Activated naive CD8-positive, alpha-beta T cell (primary cell): Measurements from ENCODE around the gene RAC2.
A peak's percentile ranks its signal among the peaks of the same experiment; 100 is the strongest.

Source experiments
- H3K27ac Mint-ChIP-seq: one replicate; pipeline ENCODE4 v1.8.0; 2021; ENCODE audit warnings: mixed read lengths
- H3K27me3 Mint-ChIP-seq: one replicate; pipeline ENCODE4 v1.8.0; 2021; ENCODE audit warnings: mixed read lengths
- H3K36me3 Mint-ChIP-seq: one replicate; pipeline ENCODE4 v1.8.0; 2021; ENCODE audit warnings: mixed read lengths
- H3K4me1 Mint-ChIP-seq: one replicate; pipeline ENCODE4 v1.8.0; 2021; ENCODE audit warnings: low read depth, mixed read lengths
- H3K4me3 Mint-ChIP-seq: one replicate; pipeline ENCODE4 v1.8.0; 2021; ENCODE audit warnings: mild to moderate bottlenecking, mixed read lengths
- H3K9me3 Mint-ChIP-seq: one replicate; pipeline ENCODE4 v1.8.0; 2021; ENCODE audit warnings: low read depth, mixed read lengths

RAC2 gene

GRCh38 chr22:37192741-37193140 lies 51.3 kb downstream of the RAC2 start:
- peaks cover 55% of the 10 kb centered on the region for H3K4me1 Mint-ChIP-seq
- H3K27me3 Mint-ChIP-seq: no peaks in the 10 kb centered on the region
- no peaks in the 10 kb centered on the region for H3K36me3 Mint-ChIP-seq
- H3K27ac Mint-ChIP-seq: peak overlapping the region; percentile 84
- H3K4me3 Mint-ChIP-seq: no peak overlapping the region
- H3K9me3 Mint-ChIP-seq: no peaks in the 10 kb centered on the region

DNA sequence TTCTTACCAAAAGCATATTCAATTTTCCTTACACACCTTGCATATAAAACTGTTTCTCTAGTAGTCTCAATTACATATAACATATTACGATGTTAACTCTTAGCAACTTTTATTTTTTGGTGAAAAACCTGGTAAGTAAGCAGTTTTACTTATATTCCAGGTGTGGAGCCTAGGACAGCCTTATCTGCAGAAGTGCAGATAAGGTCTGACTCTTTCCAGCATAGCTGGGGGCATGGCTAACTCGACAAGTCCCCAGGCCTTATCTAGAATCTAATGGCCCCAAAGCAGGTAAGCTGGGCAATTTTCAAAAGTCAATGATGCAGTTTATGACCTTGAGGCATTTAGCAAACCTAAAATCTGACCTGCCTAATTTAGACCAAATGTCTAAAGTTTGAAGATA lies 51.9 kb downstream of the RAC2 start:
- H3K36me3 Mint-ChIP-seq: no peaks in the 10 kb centered on the region
- no peaks in the 10 kb centered on the region for H3K9me3 Mint-ChIP-seq
- H3K4me3 Mint-ChIP-seq: no peak overlapping the region
- no peaks in the 10 kb centered on the region for H3K27me3 Mint-ChIP-seq
- H3K4me1 Mint-ChIP-seq: peaks cover 55% of the 10 kb centered on the region
- peak overlapping the region; percentile 84 for H3K27ac Mint-ChIP-seq

GRCh38 chr22:37190262-37190780 lies 53.7 kb downstream of the RAC2 start:
- no peaks in the 10 kb centered on the region for H3K36me3 Mint-ChIP-seq
- no peak overlapping the region for H3K4me3 Mint-ChIP-seq
- H3K4me1 Mint-ChIP-seq: peaks cover 65% of the 10 kb centered on the region
- no peaks in the 10 kb centered on the region for H3K27me3 Mint-ChIP-seq
- no peak overlapping the region for H3K27ac Mint-ChIP-seq
- H3K9me3 Mint-ChIP-seq: no peaks in the 10 kb centered on the region

DNA sequence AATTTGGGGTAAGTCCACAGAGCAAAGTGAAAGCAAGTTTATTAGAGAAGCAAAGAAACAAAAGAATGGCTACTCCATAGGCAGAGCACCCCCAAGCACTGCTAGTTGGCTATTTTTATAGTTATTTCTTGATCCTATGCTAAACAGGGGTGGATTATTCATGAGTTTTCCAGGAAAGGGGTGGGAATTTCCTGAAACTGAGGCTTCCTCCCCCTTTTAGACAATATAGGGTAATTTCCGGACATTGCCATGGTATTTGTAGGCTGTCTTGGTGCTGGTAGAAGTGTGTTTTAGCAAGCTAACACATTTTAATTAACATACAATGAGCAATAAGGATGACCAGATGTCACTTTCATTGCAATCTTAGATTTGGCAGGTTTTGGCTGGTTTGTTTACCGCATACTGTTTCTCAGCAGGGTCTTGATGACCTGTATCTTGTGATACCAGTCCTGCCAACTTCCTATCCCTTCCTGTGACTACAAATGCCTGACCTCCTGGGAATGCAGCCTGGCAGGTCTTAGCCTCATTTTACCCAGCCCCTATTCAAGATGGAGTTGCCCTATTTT lies 55.1 kb downstream of the RAC2 start:
- no peaks in the 10 kb centered on the region for H3K9me3 Mint-ChIP-seq
- H3K36me3 Mint-ChIP-seq: no peaks in the 10 kb centered on the region
- peak overlapping the region; percentile 24 for H3K27ac Mint-ChIP-seq
- H3K4me1 Mint-ChIP-seq: peaks cover 58% of the 10 kb centered on the region
- no peaks in the 10 kb centered on the region for H3K27me3 Mint-ChIP-seq
- H3K4me3 Mint-ChIP-seq: no peak overlapping the region

- H3K4me3 Mint-ChIP-seq: no peak within 1 kb of the TSS
- peak within 1 kb of the TSS; percentile 89 for H3K27ac Mint-ChIP-seq
- H3K4me1 Mint-ChIP-seq: peaks cover 56% of the 10 kb centered on the region
- no peaks in the 10 kb centered on the region for H3K9me3 Mint-ChIP-seq
- H3K27me3 Mint-ChIP-seq: no peaks in the 10 kb centered on the region
- no peaks in the 10 kb centered on the region for H3K36me3 Mint-ChIP-seq
Observed at GRCh38 chr22:37187891-37188761, 55.9 kb downstream of the RAC2 start, which contains the start of gene C1QTNF6. Gene C1QTNF6 (minus strand): TSS chr22:37188247. CDS start chr22:37188213, 34 bp downstream.

DNA sequence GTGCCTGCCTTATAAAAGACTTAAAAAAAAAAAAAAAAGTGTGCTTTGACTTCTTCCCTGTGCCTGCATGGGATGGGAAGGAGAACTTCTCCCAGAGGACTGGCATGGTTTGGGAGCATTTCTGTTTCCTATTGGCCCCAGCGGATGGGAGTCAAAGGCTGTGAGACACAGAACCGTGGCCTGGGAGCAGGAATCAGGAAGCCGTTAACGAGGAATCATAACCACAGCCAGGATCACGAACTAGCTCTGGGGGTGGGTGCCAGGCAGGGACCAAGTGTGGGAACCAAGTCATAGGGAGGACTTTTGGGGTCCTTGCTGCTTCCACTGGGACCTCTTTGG lies 56.5 kb downstream of the RAC2 start:
- Mint-ChIP-seq H3K27me3 (no peaks in the 10 kb centered on the region), H3K4me1 (peaks cover 51% of the 10 kb centered on the region), H3K36me3 (no peaks in the 10 kb centered on the region), H3K27ac (no peak overlapping the region), H3K9me3 (no peaks in the 10 kb centered on the region), H3K4me3 (no peak overlapping the region)

DNA sequence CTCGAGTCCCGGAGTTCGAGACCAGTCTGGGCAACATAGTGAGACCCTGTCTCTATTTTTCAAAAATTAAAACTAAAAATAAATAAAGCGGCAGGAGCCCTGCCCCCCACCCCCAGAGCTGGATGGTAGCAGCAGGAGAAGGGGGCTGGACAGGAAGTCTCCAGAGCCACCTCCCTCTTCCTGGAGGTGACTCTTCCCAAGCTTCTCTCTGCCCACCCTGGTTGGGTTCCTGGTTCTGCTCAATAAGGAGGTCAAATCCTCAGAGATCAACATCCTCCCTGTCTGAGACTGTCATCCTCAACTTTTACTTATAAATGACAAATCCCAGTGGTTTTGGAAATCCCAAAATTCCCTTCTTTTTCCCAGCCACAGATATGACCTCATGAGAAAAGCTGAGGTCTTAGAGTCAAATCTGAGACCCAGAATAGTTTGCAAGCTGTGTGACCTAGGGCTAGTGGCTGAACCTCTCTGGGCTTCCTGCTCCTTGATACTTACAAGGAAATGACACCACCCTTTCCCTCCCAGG lies 57.0 kb downstream of the RAC2 start:
- H3K36me3 Mint-ChIP-seq: no peaks in the 10 kb centered on the region
- no peaks in the 10 kb centered on the region for H3K9me3 Mint-ChIP-seq
- peak overlapping the region; percentile 89 for H3K27ac Mint-ChIP-seq
- H3K4me1 Mint-ChIP-seq: peaks cover 50% of the 10 kb centered on the region
- H3K4me3 Mint-ChIP-seq: peak overlapping the region; percentile 83
- no peaks in the 10 kb centered on the region for H3K27me3 Mint-ChIP-seq

- H3K27me3 Mint-ChIP-seq: no peaks in the 10 kb centered on the region
- H3K27ac Mint-ChIP-seq: peak overlapping the region; percentile 89
- peak overlapping the region; percentile 83 for H3K4me3 Mint-ChIP-seq
- no peaks in the 10 kb centered on the region for H3K9me3 Mint-ChIP-seq
- no peaks in the 10 kb centered on the region for H3K36me3 Mint-ChIP-seq
- peaks cover 53% of the 10 kb centered on the region for H3K4me1 Mint-ChIP-seq
Observed at GRCh38 chr22:37186228-37186996, 57.7 kb downstream of the RAC2 start.

DNA sequence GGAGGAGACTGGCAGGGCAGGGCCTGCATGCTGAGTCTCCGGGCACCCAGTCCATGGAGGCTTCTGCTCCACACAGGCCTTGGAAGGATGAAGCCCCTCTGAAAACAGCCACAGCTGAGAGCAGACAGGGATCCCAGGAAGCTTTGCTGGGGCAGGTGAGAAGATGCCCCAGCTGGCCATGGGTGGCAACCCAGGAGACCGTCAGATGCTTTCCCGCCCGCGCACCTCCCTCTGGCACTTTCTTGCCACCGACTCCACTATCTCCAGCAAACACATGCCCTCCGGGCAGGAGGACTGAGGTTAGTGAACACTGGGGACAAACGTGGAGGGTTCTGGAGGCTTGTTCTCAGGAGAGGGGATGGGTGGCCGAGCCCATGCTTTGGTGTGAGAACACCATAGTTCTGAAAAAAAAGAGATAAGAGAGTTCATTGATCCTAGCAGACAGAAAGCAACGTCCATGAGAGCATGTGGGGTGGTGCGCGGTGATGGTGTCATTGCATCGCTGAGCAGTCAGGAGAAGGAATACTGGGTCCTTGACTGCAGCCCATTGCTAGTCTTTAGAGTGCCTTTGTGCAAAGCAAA lies 58.3 kb downstream of the RAC2 start:
- Mint-ChIP-seq H3K27ac (peak overlapping the region; percentile 89), H3K9me3 (no peaks in the 10 kb centered on the region), H3K4me3 (no peak overlapping the region), H3K36me3 (no peaks in the 10 kb centered on the region), H3K27me3 (no peaks in the 10 kb centered on the region), H3K4me1 (peaks cover 53% of the 10 kb centered on the region)

GRCh38 chr22:37184816-37185541 lies 59.1 kb downstream of the RAC2 start:
- Mint-ChIP-seq H3K36me3 (no peaks in the 10 kb centered on the region), H3K27me3 (no peaks in the 10 kb centered on the region), H3K27ac (peak overlapping the region; percentile 34), H3K9me3 (no peaks in the 10 kb centered on the region), H3K4me1 (peaks cover 53% of the 10 kb centered on the region), H3K4me3 (no peak overlapping the region)

DNA sequence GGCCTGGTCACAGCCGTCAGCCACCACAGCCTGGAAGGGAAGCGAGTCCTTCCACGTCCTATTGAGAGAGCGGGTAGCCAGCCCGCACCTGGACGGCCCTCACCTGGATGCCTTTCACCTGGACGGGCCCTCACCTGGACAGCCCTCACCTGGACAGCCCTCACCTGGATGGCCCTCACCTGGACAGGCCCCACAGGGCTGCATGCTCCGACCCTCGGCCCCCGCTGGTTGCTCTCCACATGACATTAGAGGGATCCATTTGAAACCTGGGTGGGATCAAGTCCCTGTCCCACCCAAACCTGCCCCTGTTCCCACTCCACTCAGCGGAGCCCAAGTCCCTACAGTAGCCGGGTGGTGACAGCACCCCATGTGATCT lies 59.7 kb downstream of the RAC2 start:
- Mint-ChIP-seq H3K36me3 (no peaks in the 10 kb centered on the region), H3K9me3 (no peaks in the 10 kb centered on the region), H3K27ac (peak overlapping the region; percentile 28), H3K4me1 (peaks cover 51% of the 10 kb centered on the region), H3K27me3 (no peaks in the 10 kb centered on the region), H3K4me3 (no peak overlapping the region)

GRCh38 chr22:37183432-37184379 lies 60.4 kb downstream of the RAC2 start:
- H3K36me3 Mint-ChIP-seq: no peaks in the 10 kb centered on the region
- H3K27ac Mint-ChIP-seq: no peak overlapping the region
- H3K4me3 Mint-ChIP-seq: no peak overlapping the region
- no peaks in the 10 kb centered on the region for H3K9me3 Mint-ChIP-seq
- peaks cover 45% of the 10 kb centered on the region for H3K4me1 Mint-ChIP-seq
- H3K27me3 Mint-ChIP-seq: no peaks in the 10 kb centered on the region

DNA sequence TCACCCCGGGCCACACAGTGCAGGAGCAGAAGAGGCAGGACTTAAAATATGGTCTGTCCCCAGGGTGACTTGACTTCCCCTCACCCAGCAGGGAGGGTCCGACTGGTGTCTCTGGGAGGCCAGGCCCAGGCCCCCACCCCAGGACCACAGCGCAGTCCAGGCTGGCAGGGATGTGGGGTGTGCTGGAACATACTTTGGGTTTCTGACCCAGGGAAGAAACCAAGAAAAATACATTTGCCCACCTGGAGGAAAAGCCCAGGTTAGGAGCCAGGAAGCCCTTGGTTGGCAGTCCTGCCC lies 61.2 kb downstream of the RAC2 start:
- no peak overlapping the region for H3K27ac Mint-ChIP-seq
- H3K4me1 Mint-ChIP-seq: peaks cover 43% of the 10 kb centered on the region
- H3K9me3 Mint-ChIP-seq: no peaks in the 10 kb centered on the region
- H3K4me3 Mint-ChIP-seq: no peak overlapping the region
- no peaks in the 10 kb centered on the region for H3K27me3 Mint-ChIP-seq
- H3K36me3 Mint-ChIP-seq: no peaks in the 10 kb centered on the region
